Karpas-422 (cell line): ENCODE measurements around the gene ACVR1B. TPM values are rescaled to one million over a fixed set of nuclear protein-coding genes. Genes with fewer than 3 reads are reported as not detected.
A peak's percentile ranks its signal among the peaks of the same experiment; 100 is the strongest.

Source experiments
- DNase-seq: peaks from one replicate; pipeline ENCODE4 v3.0.0-alpha.2; 2015
- H2AFZ ChIP-seq: fragments of 200-600 bp; sonication (generic); 2 replicates; pipeline ENCODE4 v1.6.1; 2014; ENCODE audit warnings: antibody characterized with exemption, low read length, mixed read lengths
- H3K27ac ChIP-seq: fragments of 200-600 bp; sonication (generic); 2 replicates; pipeline ENCODE4 v1.5.1; 2014; ENCODE audit warnings: mild to moderate bottlenecking, low read length, moderate library complexity
- H3K27me3 ChIP-seq: fragments of 200-600 bp; sonication (generic); 2 replicates; pipeline ENCODE4 v1.6.1; 2014; ENCODE audit warnings: low read length, mixed read lengths
- H3K36me3 ChIP-seq: fragments of 200-600 bp; sonication (generic); 2 replicates; pipeline ENCODE4 v1.6.1; 2014; ENCODE audit warnings: low read length, mixed read lengths; ENCODE audit not compliant: insufficient read depth
- H3K4me1 ChIP-seq: fragments of 200-600 bp; sonication (generic); 2 replicates; pipeline ENCODE4 v1.6.1; 2014; ENCODE audit warnings: mild to moderate bottlenecking, low read length, mixed read lengths
- H3K4me2 ChIP-seq: fragments of 200-600 bp; sonication (generic); 2 replicates; pipeline ENCODE4 v1.6.1; 2014; ENCODE audit warnings: low read length, low read depth, mild to moderate bottlenecking; ENCODE audit not compliant: poor library complexity, severe bottlenecking
- H3K4me3 ChIP-seq: fragments of 200-600 bp; sonication (generic); 2 replicates; pipeline ENCODE4 v1.5.1; 2014; ENCODE audit warnings: mild to moderate bottlenecking, antibody characterized with exemption, low read length, mixed read lengths
- H3K79me2 ChIP-seq: fragments of 200-600 bp; sonication (generic); 2 replicates; pipeline ENCODE4 v1.6.1; 2014; ENCODE audit warnings: mild to moderate bottlenecking, low read length, mixed read lengths
- H3K9ac ChIP-seq: fragments of 200-600 bp; sonication (generic); 2 replicates; pipeline ENCODE4 v1.6.0; 2014; ENCODE audit warnings: low read length
- H3K9me2 ChIP-seq: fragments of 200-600 bp; sonication (generic), shearing (Covaris generic); replicated peaks from 2 replicates; pipeline ENCODE4 v1.6.0; 2014; ENCODE audit warnings: mild to moderate bottlenecking, low read length, moderate library complexity; ENCODE audit not compliant: insufficient read depth
- H3K9me3 ChIP-seq: fragments of 300-700, 200-600 bp; sonication (generic); 2 replicates; pipeline ENCODE4 v1.6.1; 2014; ENCODE audit warnings: low read length, mixed read lengths
- H4K20me1 ChIP-seq: fragments of 200-600 bp; sonication (generic); 2 replicates; pipeline ENCODE4 v1.6.1; 2014; ENCODE audit warnings: mild to moderate bottlenecking, antibody characterized with exemption, low read length, low read depth; ENCODE audit not compliant: insufficient read depth
- total RNA-seq: library from RNA; depleted of rRNA; stranded (reverse); fragments of >200 nt; shearing (Covaris generic); gene quantifications from 2 replicates; pipeline ENCODE4 v1.2.3, GENCODE V29; 2014; ENCODE audit warnings: low replicate concordance

Gene ACVR1B
- total RNA-seq, 1 experiment from 2014 or later: 2.4 TPM

DNA sequence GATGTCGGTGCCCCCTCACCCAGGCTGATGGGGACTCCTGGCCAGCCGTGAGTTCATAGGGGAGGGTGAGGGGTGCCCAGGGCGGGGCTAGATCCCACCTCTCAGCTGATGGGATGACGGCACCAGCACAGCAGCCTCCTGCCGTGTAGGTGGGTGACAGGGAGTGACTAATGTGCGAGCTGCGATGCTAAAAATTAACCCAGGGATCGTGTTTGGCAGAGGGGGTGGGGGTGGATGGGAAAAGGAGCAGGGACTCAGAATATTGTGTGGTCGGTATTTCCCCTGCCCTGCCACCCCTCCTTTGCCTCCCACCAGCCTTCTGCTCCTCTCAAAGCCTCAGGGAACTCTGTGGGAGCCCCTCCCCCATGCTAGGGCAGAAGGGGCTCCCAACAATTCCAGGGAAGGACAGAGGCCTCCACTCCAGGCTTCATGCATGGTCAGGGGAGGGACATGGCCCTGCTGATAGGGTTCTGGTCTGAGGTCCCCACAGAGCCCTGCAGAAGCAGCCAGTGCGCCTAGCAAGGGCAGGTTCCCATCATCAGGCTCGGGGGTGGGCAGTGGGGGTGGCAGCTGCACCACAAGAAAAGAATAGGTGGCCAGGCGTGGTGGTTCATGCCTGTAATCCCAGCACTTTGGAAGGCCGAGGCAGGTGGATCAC lies 67.7 kb downstream of the ACVR1B start:
- Histone ChIP-seq H3K27me3 (0 out of 2 replicates have a peak, but pooled peaks cover 2% of the 10 kb centered on the region), H4K20me1 (no peaks in the 10 kb centered on the region), H3K9ac (peak overlapping the region; percentile 9; the same call in 1 of the 2 replicates), H3K4me2 (no peak overlapping the region), H3K9me3 (no peaks in the 10 kb centered on the region), H2AFZ (no peak overlapping the region), H3K4me1 (peaks cover 59% of the 10 kb centered on the region), H3K9me2 (no peaks in the 10 kb centered on the region), H3K79me2 (no peaks in the 10 kb centered on the region), H3K36me3 (no peaks in the 10 kb centered on the region), H3K27ac (no peak overlapping the region), H3K4me3 (no peak overlapping the region)
- no peak for DNase-seq

DNA sequence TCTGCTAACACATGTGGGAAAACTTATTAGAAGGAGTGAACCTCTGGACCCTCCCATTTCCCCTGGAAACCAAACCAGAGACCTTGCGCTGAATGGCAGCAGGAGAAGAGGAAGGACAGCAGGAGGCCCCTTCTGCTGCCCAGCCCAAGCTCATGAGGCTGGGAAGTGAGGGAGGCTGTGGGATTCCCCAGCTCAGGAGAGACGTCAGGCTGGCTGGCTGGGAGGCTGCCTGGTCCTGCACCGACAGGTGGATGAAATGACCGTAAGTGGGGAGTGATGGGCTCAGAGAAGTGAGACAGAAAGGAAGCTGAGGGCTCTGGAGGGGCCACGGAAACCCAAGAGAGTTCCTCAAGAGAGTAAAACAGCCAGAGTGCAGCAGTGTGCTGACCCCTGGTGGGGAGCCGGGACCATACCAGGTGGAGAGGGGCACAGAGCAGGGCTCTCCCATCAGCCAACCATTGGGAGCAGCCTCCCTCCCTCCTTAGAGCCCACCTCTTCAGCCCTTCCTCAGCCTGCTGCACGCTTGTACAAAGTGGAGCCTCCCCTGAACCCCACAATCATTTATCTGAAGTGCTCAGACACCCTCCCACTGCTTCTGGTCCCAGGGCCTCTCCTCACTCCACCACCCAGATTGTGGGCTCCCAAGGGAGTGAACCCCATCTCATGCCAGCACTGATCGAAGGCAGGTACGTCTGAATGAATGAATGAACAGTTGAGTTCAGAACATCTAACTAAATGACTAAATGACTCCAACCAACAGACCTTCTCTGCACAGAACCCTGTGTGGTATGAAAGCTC lies 69.2 kb downstream of the ACVR1B start:
- Histone ChIP-seq H3K79me2 (no peaks in the 10 kb centered on the region), H2AFZ (no peak overlapping the region), H3K27me3 (0 out of 2 replicates have a peak, but pooled peaks cover 2% of the 10 kb centered on the region), H3K36me3 (no peaks in the 10 kb centered on the region), H3K4me1 (peaks cover 58% of the 10 kb centered on the region), H3K9me3 (no peaks in the 10 kb centered on the region), H3K27ac (no peak overlapping the region), H3K9ac (no peak overlapping the region), H3K9me2 (no peaks in the 10 kb centered on the region), H4K20me1 (no peaks in the 10 kb centered on the region), H3K4me2 (peak overlapping the region; percentile 19), H3K4me3 (no peak overlapping the region)
- peak; percentile 87 for DNase-seq

DNA sequence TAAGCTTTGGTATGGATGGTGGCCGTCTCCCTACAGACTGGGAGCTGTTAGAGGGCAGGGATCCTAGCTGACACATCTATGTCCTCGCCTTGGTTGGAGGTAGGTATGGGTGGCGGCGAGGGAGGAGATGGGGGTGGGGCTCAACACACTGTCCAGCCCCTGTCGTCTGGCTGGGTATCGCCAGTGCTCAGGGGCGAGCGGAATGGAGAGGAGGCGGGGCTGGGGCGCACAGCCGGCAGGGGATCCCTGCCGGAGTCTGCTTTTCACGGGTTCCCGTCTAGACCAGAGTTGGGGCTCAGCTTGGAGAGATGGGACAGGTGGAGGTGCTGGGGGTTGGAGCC lies 71.3 kb downstream of the ACVR1B start:
- Histone ChIP-seq H3K27ac (no peak overlapping the region), H3K9ac (peak overlapping the region; percentile 59), H3K9me3 (no peaks in the 10 kb centered on the region), H3K4me1 (peaks cover 70% of the 10 kb centered on the region), H3K27me3 (0 out of 2 replicates have a peak, but pooled peaks cover 2% of the 10 kb centered on the region), H3K9me2 (no peaks in the 10 kb centered on the region), H3K4me3 (peak overlapping the region; percentile 60; the same call in 1 of the 2 replicates), H3K4me2 (peak overlapping the region; percentile 71), H3K79me2 (no peaks in the 10 kb centered on the region), H4K20me1 (no peaks in the 10 kb centered on the region), H2AFZ (peak overlapping the region; percentile 10; the same call in 1 of the 2 replicates), H3K36me3 (no peaks in the 10 kb centered on the region)
- no peak for DNase-seq

DNA sequence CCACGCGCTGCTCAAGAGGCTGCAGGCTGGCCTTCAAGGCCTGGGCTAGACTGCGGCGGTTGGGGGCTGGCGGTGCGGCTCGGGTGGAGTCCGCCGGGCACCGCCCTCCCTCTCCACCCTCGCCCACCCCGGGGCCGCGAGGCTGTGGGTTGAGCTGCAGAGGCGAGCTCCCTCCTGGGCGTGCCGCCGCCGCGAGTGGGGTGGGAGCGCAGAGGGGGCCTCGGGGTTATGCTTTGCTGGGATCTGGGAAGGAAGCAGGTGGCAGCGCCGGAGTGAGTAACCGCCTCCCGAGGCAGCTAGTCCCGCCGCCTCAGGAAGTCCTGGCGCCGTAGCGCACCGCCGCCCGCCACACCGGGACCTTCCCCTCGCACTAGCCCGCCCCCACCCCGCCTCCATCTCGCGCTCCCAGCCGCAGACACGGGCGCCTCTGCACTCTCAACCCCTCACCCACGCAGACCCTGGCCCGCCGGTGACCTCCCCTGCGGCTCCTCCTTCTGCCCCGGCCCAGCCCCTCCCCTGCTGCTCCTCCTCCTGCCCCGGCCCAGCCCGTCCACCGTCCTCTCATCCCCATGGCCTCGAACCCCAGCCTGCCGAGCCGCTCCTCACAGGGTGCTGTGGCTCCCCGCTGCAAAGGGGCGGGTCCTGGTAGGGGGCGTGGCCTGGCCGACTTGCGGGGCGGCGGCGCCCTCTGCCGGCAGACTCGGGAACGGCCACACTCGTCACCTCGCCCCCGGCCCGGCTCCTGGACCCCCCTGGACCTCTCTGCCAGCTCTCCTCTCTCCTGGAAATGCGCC lies 71.9 kb downstream of the ACVR1B start:
- Histone ChIP-seq H3K79me2 (no peaks in the 10 kb centered on the region), H3K4me3 (peak overlapping the region; percentile 60), H3K4me2 (peak overlapping the region; percentile 71), H2AFZ (peak overlapping the region; percentile 48; the same call in 1 of the 2 replicates), H3K9me3 (no peaks in the 10 kb centered on the region), H3K9ac (peak overlapping the region; percentile 59), H3K27me3 (0 out of 2 replicates have a peak, but pooled peaks cover 2% of the 10 kb centered on the region), H3K4me1 (peaks cover 69% of the 10 kb centered on the region), H3K27ac (no peak overlapping the region), H3K36me3 (no peaks in the 10 kb centered on the region), H4K20me1 (no peaks in the 10 kb centered on the region), H3K9me2 (no peaks in the 10 kb centered on the region)
- DNase-seq: peak; percentile 93

DNA sequence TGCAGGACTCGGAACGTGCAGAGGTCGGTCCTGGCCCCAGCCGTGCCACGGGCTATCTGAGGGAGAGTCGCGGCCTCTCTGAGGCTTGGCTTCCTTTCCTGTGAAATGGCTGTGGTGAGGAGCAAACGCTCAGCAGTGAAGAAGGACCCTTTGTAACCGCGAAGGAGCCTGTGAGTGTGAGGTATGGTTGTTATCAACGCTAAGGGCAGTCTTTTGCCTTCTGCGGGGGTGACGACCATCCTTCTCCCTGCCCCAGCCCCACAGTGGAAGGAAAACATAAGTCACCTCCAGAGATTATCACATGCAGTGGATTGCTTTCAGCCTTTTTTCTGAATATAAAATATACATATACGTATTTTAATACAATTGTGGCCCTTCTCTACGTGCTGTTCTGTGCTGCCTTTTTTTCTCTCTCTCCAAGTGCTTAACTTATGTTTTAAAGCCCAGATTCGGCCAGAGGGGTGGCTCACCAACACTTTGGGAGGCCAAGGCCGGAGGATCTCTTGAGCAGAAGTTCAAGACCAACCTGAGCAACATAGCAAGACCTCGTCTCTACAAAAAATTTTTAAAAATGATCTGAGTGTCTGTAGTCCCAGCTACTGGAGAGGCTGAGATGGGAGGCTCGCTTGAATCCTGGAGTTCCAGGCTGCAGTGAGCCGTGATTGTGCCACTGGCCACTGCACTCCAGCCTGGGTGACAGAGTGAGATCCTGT lies 72.6 kb downstream of the ACVR1B start:
- H2AFZ ChIP-seq: peak overlapping the region; percentile 48; the same call in 1 of the 2 replicates
- H3K27me3 ChIP-seq: 0 out of 2 replicates have a peak, but pooled peaks cover 2% of the 10 kb centered on the region
- no peaks in the 10 kb centered on the region for H3K9me2 ChIP-seq
- peak overlapping the region; percentile 60; the same call in 1 of the 2 replicates for H3K4me3 ChIP-seq
- H3K4me2 ChIP-seq: peak overlapping the region; percentile 71
- peaks cover 63% of the 10 kb centered on the region for H3K4me1 ChIP-seq
- H3K9me3 ChIP-seq: no peaks in the 10 kb centered on the region
- H3K36me3 ChIP-seq: no peaks in the 10 kb centered on the region
- no peaks in the 10 kb centered on the region for H4K20me1 ChIP-seq
- no peaks in the 10 kb centered on the region for H3K79me2 ChIP-seq
- DNase-seq: no peak
- H3K9ac ChIP-seq: peak overlapping the region; percentile 59; the same call in 1 of the 2 replicates
- no peak overlapping the region for H3K27ac ChIP-seq

DNA sequence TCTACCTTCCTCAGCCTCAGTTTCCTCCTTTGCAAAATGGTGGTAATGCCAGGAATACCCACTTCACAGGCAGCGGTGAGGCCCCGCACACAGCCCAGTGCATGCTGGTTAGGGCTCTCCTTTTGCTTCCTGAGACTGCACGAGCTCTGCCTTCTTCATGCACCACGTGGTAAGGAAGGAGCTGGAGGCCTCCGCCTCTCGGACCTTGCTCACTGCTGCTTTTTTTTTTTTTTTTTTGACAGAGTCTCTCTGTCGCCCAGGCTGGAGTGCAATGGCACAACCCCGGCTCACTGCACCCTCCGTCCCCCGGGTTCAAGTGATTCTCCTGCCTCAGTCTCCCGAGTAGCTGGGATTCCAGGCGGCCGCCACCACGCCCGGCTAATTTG lies 73.3 kb downstream of the ACVR1B start:
- no peaks in the 10 kb centered on the region for H3K36me3 ChIP-seq
- H3K4me2 ChIP-seq: no peak overlapping the region
- H3K79me2 ChIP-seq: no peaks in the 10 kb centered on the region
- no peak overlapping the region for H3K4me3 ChIP-seq
- H3K9me3 ChIP-seq: no peaks in the 10 kb centered on the region
- H4K20me1 ChIP-seq: no peaks in the 10 kb centered on the region
- H3K27me3 ChIP-seq: 0 out of 2 replicates have a peak, but pooled peaks cover 2% of the 10 kb centered on the region
- H3K4me1 ChIP-seq: peaks cover 66% of the 10 kb centered on the region
- H3K9me2 ChIP-seq: no peaks in the 10 kb centered on the region
- no peak overlapping the region for H3K9ac ChIP-seq
- DNase-seq: no peak
- H2AFZ ChIP-seq: no peak overlapping the region
- no peak overlapping the region for H3K27ac ChIP-seq

DNA sequence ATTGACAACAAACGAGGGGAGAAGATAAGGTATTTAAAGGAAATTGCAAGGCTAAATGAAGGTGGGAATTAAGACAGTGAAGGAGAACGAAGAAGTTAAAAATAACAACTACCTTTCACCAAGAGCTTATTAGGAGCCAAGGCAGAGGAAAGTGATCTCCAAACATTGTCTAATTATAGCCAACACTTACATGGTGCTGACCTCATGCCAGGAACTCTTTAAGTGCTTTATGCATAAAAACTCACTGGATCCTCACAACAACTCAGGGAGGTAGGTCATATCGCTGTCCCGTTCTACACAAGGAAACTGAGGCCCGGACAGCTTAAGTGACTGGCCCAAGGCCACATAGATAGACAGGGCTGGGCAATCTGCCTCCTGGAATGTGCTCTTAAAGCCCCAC lies 74.8 kb downstream of the ACVR1B start:
- Histone ChIP-seq H3K9me2 (no peaks in the 10 kb centered on the region), H3K27me3 (0 out of 2 replicates have a peak, but pooled peaks cover 2% of the 10 kb centered on the region), H3K9ac (peak overlapping the region; percentile 64; the same call in 1 of the 2 replicates), H2AFZ (no peak overlapping the region), H4K20me1 (no peaks in the 10 kb centered on the region), H3K36me3 (no peaks in the 10 kb centered on the region), H3K27ac (peak overlapping the region; percentile 6; the same call in 1 of the 2 replicates), H3K4me1 (peaks cover 61% of the 10 kb centered on the region), H3K4me3 (peak overlapping the region; percentile 59; the same call in 1 of the 2 replicates), H3K9me3 (no peaks in the 10 kb centered on the region), H3K79me2 (no peaks in the 10 kb centered on the region), H3K4me2 (peak overlapping the region; percentile 77)
- DNase-seq: no peak
